ENCODE measurements around the gene PDE6G.
"Not testable (repeated sequence)": the region's sequence is repeated elsewhere in the genome, so short reads cannot be mapped to it uniquely, and the experiment has no call there.

The PDE6G gene

DNA sequence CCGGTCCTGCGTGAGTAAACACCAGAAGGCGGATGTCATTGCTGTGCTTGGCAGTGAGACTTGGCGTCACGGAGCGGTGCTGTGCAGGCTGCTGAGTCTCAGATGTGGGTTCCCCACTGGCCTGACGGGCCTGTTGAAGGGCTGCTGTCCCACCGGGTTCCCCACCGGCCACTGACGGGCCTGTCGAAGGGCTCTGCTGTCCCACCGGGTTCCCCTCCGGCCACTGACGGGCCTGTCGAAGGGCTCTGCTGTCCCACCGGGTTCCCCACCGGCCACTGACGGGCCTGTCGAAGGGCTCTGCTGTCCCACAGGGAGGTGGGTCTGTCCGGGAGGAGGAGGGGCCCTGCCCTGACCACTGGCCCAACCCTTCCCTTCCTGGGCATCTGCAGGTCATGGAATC lies 30.3 kb upstream of the PDE6G start:
- DNase-seq = no peak

DNA sequence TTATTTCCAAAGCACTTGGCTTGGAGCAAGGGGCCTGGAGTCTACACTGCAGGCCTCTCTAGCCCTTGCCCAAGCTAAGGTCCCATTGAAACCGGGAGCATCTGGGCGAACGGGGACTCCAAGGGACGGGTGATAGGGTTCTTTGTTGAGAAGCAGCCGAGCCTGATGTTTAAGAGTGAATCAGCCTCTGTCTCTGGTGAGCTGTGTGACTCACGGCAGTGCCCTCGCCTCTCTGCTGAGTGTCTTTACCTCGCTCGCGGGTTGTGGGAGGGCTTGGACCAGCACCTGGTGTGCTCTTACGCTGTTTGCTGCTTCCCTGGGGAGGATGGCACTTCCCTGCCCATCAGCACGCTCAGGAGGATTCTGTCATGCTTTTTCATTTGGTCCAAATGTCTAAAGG lies 28.8 kb upstream of the PDE6G start:
- DNase-seq = peak; percentile 77

DNA sequence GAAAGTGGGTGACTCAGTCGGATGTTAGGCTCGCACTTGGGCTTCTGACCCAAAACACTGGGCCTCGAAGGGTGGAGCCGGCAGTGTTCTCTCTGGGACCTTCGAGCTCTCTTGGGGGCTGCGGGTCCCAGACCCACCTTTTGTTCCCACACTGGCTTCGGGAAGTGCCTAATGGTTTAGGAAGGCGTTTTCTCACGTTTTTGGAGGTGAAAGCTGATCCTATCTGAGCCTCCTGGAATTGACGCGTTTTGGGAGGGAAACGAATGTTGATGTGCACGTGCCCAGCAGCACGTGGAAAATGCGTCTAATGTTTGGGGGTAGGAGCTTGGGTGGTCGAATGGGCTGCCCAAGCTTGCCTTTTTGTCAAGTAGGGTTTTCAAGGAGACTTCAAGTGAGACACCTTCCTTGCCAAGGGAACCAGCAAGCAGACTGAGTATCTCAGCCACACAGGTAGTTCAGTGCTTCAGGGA lies 28.1 kb upstream of the PDE6G start:
- DNase-seq = no peak

DNA sequence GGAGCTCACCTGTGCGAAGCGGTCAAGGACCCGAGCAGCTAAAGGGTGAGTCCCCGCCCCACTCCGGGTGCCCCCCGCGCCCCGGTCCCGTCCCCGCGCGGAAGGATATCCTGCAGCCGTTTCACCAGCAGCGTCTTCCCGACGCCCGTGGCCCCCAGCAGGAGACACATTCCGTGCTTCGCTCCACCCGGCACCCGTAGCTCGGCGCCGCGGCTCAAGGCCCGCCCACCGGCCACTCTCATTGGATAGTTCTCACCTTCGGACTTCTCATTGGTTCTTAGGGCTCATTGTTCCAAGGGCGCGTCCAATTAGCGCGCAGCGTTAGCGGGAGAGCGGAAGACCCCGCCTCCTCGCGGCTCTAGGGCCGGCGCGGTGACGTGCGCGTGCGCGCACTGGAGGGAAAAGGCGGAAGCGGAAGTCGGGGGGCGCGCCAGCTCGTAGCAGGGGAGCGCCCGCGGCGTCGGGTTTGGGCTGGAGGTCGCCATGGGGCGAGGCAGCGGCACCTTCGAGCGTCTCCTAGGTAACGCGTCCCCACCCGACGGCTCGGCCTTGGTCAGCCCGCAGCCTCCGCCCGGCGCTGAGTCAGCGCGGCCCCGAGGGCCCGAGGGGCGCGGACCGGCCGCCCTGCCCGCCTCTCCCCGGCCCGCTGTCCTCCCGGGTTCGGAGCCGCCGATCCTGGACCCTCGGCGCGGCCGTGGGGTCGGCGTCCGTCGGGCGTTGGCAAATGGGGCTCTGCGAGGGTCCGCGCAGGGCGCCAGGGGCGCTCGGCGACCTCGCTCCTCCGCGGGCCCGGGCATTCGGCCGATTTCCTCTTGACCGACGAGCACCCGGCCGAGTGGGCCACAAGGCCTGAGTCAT lies 27.5 kb upstream of the PDE6G start, which contains the start of the genes ARL16 and HGS:
ARL16 (minus strand) TSS at position 214 of the 858 bp plus-strand sequence; CDS start at position 170, 44 bp downstream.
HGS (plus strand) TSS at position 428 of the 858 bp plus-strand sequence; CDS start at position 484, 56 bp downstream.
- DNase-seq = peak; percentile 97

DNA sequence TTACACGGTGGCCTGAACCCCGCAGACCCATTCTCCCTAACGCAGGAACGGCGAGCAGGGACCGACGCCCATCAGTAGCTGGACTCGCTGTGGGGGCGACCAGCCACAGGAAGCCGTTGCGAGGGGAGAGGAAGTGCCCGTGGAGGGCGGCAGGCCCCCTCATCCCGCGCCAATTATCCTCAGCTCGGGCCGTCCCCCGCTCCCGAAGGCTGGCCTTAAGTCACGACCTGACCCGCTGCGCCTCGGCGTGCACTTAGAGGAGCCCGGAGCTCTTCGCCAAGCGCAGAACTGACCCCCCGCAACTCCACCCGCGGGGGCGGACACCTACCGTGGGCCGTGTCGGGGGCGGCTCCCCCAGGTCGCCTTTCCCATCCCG lies 26.9 kb upstream of the PDE6G start:
- no peak for DNase-seq

DNA sequence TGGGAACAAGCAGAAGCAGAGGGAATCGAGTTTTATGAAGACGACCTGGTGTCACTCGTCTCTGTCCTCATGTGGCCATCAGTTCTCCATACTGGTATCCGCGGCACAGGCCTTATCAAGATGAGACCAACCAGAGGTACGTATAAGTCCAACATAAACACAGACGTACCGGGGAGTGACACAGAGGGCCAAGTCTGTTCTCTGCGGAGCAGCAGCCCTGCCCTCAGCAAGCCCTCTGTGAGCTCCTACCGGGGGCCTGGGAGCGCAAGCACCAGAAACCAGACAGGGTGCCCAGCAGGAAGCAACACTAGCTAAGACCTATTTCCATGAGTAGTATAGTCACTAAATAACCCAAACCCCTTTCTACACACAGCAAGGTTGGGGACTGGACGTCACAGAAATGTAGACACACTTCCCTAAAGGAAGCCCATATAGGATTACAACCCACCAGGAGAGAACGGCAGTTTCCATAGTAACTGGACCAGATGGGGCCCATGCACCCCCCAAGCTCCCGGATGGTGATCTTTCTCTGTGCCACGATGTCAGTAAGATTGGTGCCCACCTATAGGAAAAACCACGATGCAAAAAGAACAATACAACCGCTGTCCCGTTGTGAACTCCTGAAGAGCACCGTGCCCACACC lies 26.3 kb upstream of the PDE6G start:
- DNase-seq = no peak

DNA sequence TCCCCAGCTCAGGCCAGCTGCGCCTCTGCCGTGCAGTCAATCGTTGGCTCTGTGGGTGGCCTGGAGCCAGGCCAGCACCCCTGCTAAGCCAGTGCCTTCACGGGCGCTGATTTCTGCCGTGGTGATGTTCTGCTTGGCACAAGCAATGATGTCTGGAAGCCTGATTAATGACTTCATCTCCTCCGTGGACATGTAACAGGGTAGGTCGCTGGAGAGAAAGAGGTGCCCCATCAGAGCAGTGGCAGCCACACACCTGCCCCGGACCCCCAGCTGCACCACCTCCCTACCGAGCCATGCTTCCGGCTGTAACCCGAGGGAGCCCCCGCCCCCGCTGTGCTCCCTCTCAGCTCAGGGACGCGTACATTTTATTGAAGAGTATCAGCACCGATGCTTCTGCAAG lies 25.3 kb upstream of the PDE6G start:
- no peak for DNase-seq

DNA sequence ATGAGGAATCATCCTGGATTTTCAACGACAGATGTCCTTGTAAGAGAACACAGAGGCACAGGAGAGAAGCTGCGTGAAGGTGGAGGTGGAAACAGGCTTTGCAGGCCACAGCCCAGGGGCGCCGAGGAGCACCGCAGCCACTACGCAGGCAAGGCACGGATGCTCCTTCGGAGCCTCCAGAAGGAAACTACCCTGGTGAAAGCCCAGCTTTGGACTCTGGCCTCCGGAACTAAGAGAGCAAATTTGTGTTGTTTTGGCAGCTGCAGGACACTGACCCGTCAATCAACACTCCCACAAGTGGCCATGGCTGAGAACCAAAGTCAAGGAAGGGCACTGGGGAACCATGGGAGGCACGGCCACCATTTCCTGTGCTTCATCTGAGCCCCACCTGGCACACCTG lies 23.8 kb upstream of the PDE6G start:
- DNase-seq = no peak

DNA sequence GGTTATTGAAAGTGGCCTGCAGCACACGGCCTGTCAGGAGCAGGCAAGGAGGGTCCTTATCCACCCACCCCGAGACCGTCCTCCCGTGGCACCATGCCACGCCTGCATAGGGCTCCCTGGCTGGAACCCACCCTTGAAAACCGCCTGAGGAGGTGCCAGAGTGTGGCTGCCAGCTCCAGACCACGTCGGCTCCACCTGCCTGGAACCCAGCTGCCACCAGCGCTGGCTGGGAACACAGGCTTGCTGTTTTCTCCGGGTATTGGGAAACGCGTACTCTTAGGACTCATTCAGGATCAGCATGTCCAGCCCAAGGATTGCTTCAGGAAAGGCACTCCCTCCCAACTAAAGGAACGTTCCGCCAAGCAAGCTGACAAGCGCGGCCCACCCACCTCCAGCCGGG lies 20.6 kb upstream of the PDE6G start:
- no peak for DNase-seq

DNA sequence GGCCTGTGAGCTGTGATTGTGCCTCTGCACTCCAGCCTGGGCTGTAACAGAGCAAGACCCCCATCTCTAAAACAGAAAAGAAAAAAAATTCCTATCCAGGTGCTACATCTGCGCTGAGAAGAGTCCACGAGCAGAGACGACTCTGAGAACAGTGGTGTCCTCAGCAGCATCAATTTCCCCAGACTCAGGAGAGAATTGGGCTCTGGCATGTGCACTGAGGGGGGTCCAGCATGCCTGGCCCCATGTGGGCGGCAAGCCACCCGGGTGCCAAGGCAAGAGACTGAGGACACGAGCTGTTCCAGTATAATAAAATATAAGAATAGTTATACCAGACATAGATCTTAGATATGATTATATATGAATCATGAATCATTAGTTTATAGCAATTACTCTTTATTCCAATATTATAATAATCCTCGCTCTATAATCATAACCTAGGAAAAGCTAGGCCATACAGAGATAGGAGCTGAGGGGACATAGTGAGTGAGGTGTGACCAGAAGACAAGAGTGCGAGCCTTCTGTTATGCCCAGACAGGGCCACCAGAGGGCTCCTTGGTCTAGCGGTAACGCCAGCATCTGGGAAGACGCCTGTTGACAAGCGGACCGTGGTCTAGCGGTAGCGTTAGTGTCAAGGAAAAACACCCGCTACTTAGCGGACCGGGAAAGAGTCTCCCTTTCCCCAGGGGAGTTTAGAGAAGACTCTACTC lies 19.3 kb upstream of the PDE6G start:
- not testable (repeated sequence) for DNase-seq

DNA sequence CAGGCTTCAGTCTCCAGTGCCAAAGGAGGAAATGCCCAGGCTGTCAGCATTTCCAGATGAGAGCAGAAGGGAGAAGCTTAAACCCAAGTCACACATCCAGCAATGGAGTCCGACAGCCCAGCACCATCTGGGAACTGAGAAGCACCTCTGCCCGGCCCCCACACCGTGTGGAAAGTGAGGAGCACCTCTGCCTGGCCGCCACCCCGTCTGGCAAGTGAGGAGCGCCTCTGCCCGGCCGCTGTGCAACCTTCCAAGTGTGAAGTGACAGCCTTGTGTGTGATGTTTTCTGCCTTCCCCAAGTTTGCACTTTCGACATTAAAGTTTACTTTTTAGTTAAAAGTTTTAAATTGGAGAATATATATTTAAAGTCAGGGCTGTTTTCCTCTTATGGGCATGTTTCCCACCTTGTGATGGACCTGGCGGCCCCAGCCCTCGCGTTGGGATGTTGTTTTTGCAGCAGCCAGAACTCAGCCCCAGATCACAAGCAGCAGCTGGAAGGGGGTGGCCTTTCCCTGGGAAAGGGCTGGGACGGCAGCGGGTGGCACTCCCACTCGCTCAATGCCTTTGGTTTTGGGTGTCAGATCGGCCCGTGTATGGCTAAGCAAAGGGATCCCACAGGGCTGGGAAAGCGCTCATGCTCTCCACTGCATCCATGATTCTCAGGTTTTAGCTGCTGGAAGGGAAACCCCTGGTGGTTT lies 17.4 kb upstream of the PDE6G start:
- no peak for DNase-seq

DNA sequence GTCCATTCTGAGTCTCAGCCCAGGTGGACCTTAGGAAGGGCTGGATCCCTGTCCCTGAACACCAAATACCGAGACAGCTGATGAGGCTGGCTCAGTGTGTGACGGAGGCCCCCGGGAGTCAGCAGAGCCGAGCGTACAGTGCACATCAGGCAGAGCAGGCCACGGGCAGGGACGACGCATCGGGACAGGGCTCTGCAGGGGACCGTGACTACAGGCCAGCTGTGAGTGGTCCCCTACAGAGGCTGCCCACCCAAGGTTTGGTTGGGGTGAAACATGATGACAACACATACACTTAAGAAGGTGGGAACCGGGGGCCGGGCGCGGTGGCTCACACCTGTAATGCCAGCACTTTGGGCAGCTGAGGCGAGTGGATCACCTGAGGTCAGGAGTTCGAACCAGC lies 16.6 kb upstream of the PDE6G start:
- no peak for DNase-seq

DNA sequence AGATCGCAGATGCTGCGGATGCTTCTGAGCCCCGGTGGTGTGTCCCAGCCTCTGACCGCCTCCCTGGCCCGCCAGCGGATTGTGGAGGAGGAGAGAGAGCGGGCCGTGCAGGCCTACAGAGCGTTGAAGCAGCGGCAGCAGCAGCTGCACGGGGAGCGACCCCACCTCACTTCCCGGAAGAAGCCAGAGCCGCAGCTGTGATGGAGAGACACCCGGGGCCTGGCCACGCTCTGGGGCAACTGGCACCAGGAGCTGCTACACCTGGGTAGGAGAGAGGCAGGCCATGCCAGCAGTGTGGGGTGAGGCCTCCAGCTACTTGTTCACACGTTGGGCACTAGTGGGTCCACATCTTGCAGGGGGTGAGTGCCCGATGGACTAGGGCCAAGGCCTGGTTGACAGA lies 16.2 kb upstream of the PDE6G start:
- no peak for DNase-seq

DNA sequence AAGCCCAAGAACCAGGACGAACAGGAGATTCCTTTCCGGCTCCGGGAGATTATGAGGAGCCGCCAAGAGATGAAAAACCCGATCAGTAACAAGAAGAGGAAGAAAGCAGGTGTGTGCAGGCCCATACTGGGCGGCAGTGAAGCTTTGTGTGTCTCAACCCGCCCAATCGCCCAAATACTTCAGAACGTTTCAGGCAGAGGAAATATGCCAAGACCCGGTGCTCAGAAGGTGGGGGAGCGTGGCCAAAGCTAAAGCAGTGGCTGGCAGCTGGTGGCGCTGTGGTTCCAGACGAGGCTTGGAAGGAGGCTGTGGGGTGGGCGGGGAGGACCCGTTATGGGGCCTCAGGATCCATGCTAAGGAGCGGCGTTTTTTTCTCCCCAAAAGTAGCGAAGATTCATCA lies 11.4 kb upstream of the PDE6G start:
- DNase-seq = no peak

DNA sequence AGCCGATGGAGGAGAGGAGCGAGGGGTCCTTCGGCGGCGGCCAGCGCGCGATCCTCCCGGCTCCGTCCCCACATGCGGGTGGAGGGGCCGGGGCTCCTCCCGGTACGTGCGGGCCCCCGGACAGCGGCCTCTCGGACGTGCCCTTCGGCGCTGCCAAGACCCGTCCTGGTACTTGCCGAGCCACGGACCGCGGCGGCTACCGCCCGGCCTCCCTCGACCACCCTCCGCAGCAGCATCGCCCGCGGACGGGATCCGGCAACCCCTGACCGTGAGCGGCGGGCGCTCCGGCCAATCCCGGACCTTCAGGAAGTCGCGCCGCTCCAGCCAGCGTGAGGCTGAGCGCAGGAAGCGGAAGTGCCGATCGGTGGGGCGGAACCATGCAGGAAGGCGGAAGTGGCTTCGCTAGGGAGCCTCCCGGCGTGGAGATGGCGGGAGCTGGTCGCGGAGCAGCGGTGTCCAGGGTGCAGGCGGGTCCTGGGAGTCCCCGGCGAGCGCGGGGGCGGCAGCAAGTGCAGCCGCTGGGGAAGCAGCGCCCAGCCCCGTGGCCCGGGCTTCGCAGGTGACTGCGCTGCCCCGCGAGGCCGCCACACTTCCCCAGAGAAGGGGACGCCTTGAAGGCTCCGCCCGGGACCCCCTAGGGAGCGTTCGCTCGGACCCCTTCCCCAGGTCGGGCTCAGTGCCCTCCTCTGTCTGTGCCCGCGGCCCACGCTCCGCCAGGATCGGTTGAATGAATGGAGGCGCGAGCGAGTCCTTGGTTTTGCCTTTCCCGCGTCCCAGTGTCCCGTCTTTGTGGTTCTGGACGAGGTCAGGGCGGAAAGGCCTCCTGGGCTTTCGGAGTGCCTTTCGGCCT lies 10.2 kb upstream of the PDE6G start, which contains the start of the genes CCDC137 and OXLD1:
CCDC137 (plus strand) TSS at position 396 of the 850 bp plus-strand sequence; CDS start at position 426, 30 bp downstream.
OXLD1 (minus strand) TSS at position 264 of the 850 bp plus-strand sequence; CDS start at position 236, 28 bp downstream.
- DNase-seq = peak; percentile 95

DNA sequence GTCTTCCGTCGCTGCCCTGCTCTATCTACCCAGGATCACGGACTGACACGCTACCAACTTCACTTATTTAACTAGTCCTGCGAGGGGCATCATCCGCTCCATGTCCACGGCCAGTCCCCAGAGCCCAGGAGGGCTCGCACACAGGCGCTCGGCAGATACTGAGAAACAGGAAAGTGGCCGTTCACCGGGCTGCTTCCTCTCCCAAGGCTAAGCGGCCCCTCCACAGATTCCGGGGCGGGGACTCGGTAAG lies 9.7 kb upstream of the PDE6G start:
- DNase-seq = no peak

DNA sequence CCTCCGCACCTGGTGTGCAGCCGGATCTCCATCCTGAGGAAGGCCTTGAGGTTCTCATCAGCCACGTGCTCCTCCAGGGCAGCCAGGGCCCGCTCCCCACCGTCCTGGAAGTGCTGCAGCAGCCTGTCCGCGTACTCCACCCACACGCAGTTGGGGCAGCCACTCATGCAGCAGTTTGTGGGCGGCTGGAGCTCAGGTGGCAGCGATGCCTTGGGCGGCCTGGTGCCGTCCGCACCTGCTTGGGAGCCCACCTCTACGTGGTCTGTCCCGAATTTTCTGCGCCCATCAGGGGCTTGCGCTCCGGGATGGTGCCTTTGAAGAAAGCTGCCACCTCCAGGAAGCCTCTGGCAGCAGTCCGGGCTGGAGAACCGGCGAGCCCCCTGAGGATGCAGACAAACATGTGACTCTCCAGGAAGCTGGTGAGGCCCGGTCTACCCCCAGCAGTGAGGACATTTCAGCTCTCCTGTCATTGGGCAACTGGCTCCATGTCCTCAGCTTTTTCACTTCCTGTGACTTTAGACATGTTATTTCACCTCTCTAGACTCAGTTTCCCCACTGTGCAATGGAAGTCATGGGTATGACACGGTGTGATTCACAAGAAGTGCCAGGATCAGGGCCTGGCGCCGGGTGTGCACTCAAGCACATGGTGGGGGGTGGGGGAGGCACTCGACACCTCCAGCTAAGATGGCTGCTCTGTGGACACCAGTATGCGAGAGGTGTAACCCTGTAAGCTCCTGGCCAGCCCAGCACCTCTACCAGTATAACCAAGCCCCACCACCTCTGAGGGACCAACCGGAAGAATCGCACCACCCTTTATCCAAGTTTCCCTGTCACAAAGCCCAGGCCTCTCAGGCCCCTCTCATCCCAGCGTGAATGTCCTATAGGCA lies 9.1 kb upstream of the PDE6G start:
- DNase-seq = peak; percentile 76

DNA sequence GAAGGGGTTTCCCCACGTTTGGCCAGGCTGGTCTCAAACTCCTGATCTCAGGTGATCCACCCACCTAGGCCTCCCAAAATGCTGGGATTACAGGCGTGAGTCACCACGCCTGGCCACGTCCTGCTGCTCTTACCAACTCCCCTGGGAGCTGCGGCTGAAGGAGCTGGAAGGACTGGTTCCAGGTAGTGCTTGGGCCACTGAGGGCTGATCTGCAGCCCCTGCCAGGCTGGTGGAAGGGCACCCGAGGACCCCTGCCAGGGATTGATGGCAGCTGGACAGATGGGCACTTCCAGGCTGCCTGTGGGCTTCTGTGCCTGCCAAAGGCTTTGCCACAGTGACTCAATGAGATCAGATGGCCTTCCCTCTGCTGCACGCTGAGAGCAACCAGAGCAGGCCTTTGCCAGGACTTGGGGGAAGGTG lies 7.7 kb upstream of the PDE6G start:
- no peak for DNase-seq

DNA sequence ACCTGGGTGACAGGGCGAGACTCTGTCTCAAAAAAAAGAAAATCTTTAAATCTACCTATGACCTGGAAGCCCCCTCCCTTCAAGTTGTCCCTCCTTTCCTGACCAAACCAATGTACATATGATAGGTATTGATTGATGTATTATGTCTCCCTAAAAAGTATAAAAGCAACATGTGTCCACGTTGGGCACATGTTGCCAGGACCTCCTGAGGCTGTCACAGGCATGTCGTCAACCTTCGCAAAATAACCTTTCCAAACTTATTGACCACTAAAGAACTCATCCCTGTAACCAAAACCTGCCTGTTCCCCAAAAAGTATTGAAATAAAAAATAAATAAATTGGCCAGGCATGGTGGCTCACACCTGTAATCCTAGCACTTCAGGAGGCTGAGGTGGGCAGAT lies 5.7 kb upstream of the PDE6G start:
- DNase-seq = no peak

DNA sequence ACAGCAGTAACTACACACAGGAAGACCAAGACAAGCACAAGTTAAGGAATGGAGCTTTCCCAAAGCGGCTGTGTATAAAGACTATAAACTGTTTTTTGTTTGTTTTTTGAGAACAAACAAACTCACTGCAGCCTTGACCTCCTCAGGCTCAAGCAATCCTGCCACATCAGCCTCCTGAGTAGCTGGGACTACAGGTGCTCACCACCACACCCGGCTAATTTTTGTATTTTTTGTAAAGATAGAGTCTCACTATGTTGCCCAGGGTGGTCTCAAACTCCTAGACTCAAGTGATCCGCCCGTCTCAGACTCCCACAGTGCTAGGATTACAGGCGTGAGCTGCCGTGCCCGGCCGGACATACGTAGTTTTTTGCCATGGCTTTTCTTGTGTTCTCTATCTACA lies 4.1 kb upstream of the PDE6G start:
- DNase-seq = no peak

DNA sequence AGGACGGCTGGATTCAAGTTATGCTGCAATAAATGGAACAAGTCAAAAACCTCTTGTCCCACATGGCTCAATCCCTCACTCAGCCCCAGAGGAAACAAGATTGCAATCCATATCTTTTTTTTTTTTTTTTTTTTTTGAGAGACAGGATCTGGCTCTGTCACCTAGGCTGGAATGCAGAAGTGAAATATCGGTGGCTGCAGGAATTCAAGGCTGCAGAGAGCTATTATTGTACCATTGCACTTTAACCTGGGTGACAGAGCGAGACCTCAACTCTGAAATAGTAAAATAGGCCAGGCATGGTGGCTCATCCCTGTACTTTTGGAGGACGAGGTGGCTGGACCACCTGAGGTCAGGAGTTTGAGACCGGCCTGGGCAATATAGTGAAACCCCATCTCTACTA lies 2.7 kb upstream of the PDE6G start:
- DNase-seq = no peak
